ENCODE results near the gene DDX5.

DDX5 gene

GRCh38 chr17:64455993-64456885 is 49.9 kb downstream of the DDX5 start:
- intact Hi-C loops (cut with DNase I): no loop called here
- no peak for DNase-seq

GRCh38 chr17:64449545-64449944 is 56.5 kb downstream of the DDX5 start:
- intact Hi-C loops (cut with DNase I): no loop called here
- DNase-seq: no peak

GRCh38 chr17:64448665-64449512 is 57.2 kb downstream of the DDX5 start, which contains the start of gene MILR1:
Gene MILR1 (plus strand): TSS chr17:64449115. CDS start chr17:64449169, 54 bp downstream.
- intact Hi-C loops (cut with DNase I): no loop called here
- no peak for DNase-seq
